GM18858 (cell line): ENCODE measurements around the gene GFPT1.

Experiments
- ATAC-seq: cut with Tn5 transposase; IDR thresholded peaks from one replicate; pipeline ENCODE4 v1.9.1; 2021; ENCODE audit not compliant: unreplicated experiment

The GFPT1 gene

GRCh38 chr2:69330781-69331180 is 56.2 kb downstream of the GFPT1 start:
- ATAC-seq, result no peak

- ATAC-seq, result no peak
These were observed 64.4 kb downstream of the GFPT1 start for GRCh38 chr2:69322631-69323030.

- ATAC-seq, result no peak
These were observed 70.5 kb downstream of the GFPT1 start for GRCh38 chr2:69316550-69316949.

GRCh38 chr2:69315160-69315761 is 71.8 kb downstream of the GFPT1 start:
- no peak for ATAC-seq

GRCh38 chr2:69311024-69311416 is 76.0 kb downstream of the GFPT1 start:
- ATAC-seq, result no peak

- ATAC-seq, result no peak
These were observed 76.7 kb downstream of the GFPT1 start for GRCh38 chr2:69310111-69311023.

GRCh38 chr2:69309351-69310110 is 77.5 kb downstream of the GFPT1 start:
- no peak for ATAC-seq

- ATAC-seq, result no peak
These were observed 78.7 kb downstream of the GFPT1 start for GRCh38 chr2:69308338-69308737.

- no peak for ATAC-seq
These were observed 79.4 kb downstream of the GFPT1 start for GRCh38 chr2:69307579-69308064.

- ATAC-seq, result peak; percentile 77
These were observed 80.0 kb downstream of the GFPT1 start for GRCh38 chr2:69306822-69307578.

- ATAC-seq, result no peak
These were observed 80.6 kb downstream of the GFPT1 start for GRCh38 chr2:69306393-69306821.

- ATAC-seq, result no peak
These were observed 81.2 kb downstream of the GFPT1 start for GRCh38 chr2:69305712-69306392.

- no peak for ATAC-seq
These were observed 81.9 kb downstream of the GFPT1 start for GRCh38 chr2:69305166-69305565.

- no peak for ATAC-seq
These were observed 82.4 kb downstream of the GFPT1 start for GRCh38 chr2:69304656-69305055.

- ATAC-seq, result no peak
These were observed 86.4 kb downstream of the GFPT1 start for GRCh38 chr2:69300650-69301049.

GRCh38 chr2:69299772-69300516 is 87.1 kb downstream of the GFPT1 start:
- no peak for ATAC-seq

GRCh38 chr2:69298862-69299261 is 88.2 kb downstream of the GFPT1 start:
- ATAC-seq, result no peak

GRCh38 chr2:69298261-69298660 is 88.8 kb downstream of the GFPT1 start:
- ATAC-seq, result no peak

- no peak for ATAC-seq
These were observed 89.8 kb downstream of the GFPT1 start for GRCh38 chr2:69297216-69297615.
